ENCODE results near the gene STX18. TPM values are rescaled to one million over a fixed set of nuclear protein-coding genes. Genes with fewer than 3 reads are reported as not detected.

Gene STX18
- 10 to 100 TPM; 23.6 to 36.0 TPM for total RNA-seq
- 10 to 100 TPM; 21.2 to 32.2 TPM for polyA plus RNA-seq
- long read RNA-seq, donor 1, transcript STX18-201 (11 exons, 2,138 nt) = major isoform, 68 of 85 reads
- long read RNA-seq, donor 1, partial matches to known transcripts = 3 of 85 reads
- long read RNA-seq, donor 1, other reads (novel, unspliced or antisense) = 11 of 85 reads
- long read RNA-seq, donor 2, transcript STX18-201 (11 exons, 2,138 nt) = major isoform, 14 of 20 reads
- long read RNA-seq, donor 2, partial matches to known transcripts = 1 of 20 reads
- long read RNA-seq, donor 2, other reads (novel, unspliced or antisense) = 5 of 20 reads

- Histone ChIP-seq H3K27me3 (ENCODE audit: control insufficient read depth in 1 of 2, insufficient read depth in 2 of 2, low read length in 1 of 2) (no peaks in the 10 kb centered on the region), H3K9me3 (ENCODE audit: control insufficient read depth, low read length) (no peaks in the 10 kb centered on the region), H3K4me3 (ENCODE audit: low read length in 2 of 2) (peak within 1 kb of the TSS; percentile 29 to 90), H3K4me1 (ENCODE audit: control insufficient read depth in 1 of 2, insufficient read depth in 2 of 2, low read length in 2 of 2) (no peaks in the 10 kb centered on the region), H3K36me3 (ENCODE audit: control insufficient read depth in 1 of 2, insufficient read depth in 2 of 2, low read length in 1 of 2) (no peaks in the 10 kb centered on the region), H3K27ac (ENCODE audit: low read depth in 1 of 2, low read length in 2 of 2) (peak within 1 kb of the TSS in 1 of 2 donors; percentile 6)
- ATAC-seq (ENCODE audit: low FRiP score) = peak; percentile 98
- 0% methylated on average over 65 to 76 of the region's 76 CpGs for WGBS, 2 donors
- intact Hi-C loops (cut with DNase I) = loop anchor here in 1 of 2 donors (5.0 kb wide), 1 partner anchor 295 kb away; the partner anchor contains the start of gene TMEM128
- peak; percentile 90 to 96 for DNase-seq
Measured at GRCh38 chr4:4541661-4542570, at the start of gene STX18. STX18 (minus strand) TSS chr4:4542048; CDS start chr4:4541964, 84 bp downstream.

GRCh38 chr4:4591071-4591470 lies 49.2 kb upstream of the STX18 start:
- H3K4me3 ChIP-seq (ENCODE audit: low read length in 2 of 2) = no peak overlapping the region
- no peak for DNase-seq
- 75 to 79% methylated on average over 4 of the region's 4 CpGs for WGBS, 2 donors
- H3K27me3 ChIP-seq (ENCODE audit: control insufficient read depth in 1 of 2, insufficient read depth in 2 of 2, low read length in 1 of 2) = no peaks in the 10 kb centered on the region
- H3K36me3 ChIP-seq (ENCODE audit: control insufficient read depth in 1 of 2, insufficient read depth in 2 of 2, low read length in 1 of 2) = no peaks in the 10 kb centered on the region
- intact Hi-C loops (cut with DNase I) = no loop called here
- H3K27ac ChIP-seq (ENCODE audit: low read depth in 1 of 2, low read length in 2 of 2) = no peak overlapping the region
- ATAC-seq (ENCODE audit: low FRiP score) = no peak
- no peaks in the 10 kb centered on the region for H3K4me1 ChIP-seq (ENCODE audit: control insufficient read depth in 1 of 2, insufficient read depth in 2 of 2, low read length in 2 of 2)
- H3K9me3 ChIP-seq (ENCODE audit: control insufficient read depth, low read length) = peaks cover 7% of the 10 kb centered on the region

- H3K4me3 ChIP-seq (ENCODE audit: low read length in 2 of 2) = no peak overlapping the region
- no peak overlapping the region for H3K27ac ChIP-seq (ENCODE audit: low read depth in 1 of 2, low read length in 2 of 2)
- H3K9me3 ChIP-seq (ENCODE audit: control insufficient read depth, low read length) = peaks cover 8% of the 10 kb centered on the region
- H3K36me3 ChIP-seq (ENCODE audit: control insufficient read depth in 1 of 2, insufficient read depth in 2 of 2, low read length in 1 of 2) = no peaks in the 10 kb centered on the region
- intact Hi-C loops (cut with DNase I) = no loop called here
- H3K27me3 ChIP-seq (ENCODE audit: control insufficient read depth in 1 of 2, insufficient read depth in 2 of 2, low read length in 1 of 2) = no peaks in the 10 kb centered on the region
- no peak for DNase-seq
- no peak for ATAC-seq (ENCODE audit: low FRiP score)
- H3K4me1 ChIP-seq (ENCODE audit: control insufficient read depth in 1 of 2, insufficient read depth in 2 of 2, low read length in 2 of 2) = no peaks in the 10 kb centered on the region
- 49 to 54% methylated on average over 7 of the region's 7 CpGs for WGBS, 2 donors
Measured at GRCh38 chr4:4590546-4590945, 48.7 kb upstream of the STX18 start.

DNA sequence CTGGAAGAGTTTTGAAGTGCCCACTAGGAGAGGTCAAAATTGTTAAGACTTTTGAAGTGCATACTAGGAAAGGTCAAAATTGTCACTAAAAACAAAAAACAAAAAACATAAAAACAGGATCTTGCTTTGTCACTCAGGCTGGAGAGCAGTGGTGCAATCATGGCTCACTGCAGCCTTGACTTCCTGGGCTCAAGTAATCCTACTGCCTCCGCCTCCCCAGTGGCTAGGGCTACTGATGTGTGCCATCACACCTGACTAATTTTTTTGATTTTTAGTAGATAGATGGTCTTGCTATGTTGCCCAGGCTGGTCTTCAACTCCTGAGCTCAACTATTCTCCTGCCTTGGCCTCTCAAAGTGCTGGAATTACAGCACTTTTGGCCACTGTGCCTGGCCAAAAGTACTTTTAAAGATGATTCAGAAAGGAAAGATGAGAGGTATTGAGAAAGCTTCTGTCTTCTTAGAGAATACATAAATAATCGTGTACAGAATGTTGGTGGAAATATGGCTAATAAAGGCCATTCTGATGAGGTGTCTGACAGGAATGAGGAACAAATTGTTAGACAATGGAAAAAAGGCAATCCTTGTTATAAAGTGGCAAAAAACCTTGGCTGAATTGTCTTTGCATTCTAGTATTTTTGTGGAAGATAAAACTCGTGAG lies 43.3 kb upstream of the STX18 start:
- peaks cover 3% of the 10 kb centered on the region for H3K9me3 ChIP-seq (ENCODE audit: control insufficient read depth, low read length)
- H3K27me3 ChIP-seq (ENCODE audit: control insufficient read depth in 1 of 2, insufficient read depth in 2 of 2, low read length in 1 of 2) = no peaks in the 10 kb centered on the region
- ATAC-seq (ENCODE audit: low FRiP score) = no peak
- no peak overlapping the region for H3K4me3 ChIP-seq (ENCODE audit: low read length in 2 of 2)
- DNase-seq = no peak
- H3K36me3 ChIP-seq (ENCODE audit: control insufficient read depth in 1 of 2, insufficient read depth in 2 of 2, low read length in 1 of 2) = no peaks in the 10 kb centered on the region
- H3K4me1 ChIP-seq (ENCODE audit: control insufficient read depth in 1 of 2, insufficient read depth in 2 of 2, low read length in 2 of 2) = no peaks in the 10 kb centered on the region
- 82 to 88% methylated on average over 3 of the region's 3 CpGs for WGBS, 2 donors
- intact Hi-C loops (cut with DNase I) = no loop called here
- H3K27ac ChIP-seq (ENCODE audit: low read depth in 1 of 2, low read length in 2 of 2) = no peak overlapping the region

DNA sequence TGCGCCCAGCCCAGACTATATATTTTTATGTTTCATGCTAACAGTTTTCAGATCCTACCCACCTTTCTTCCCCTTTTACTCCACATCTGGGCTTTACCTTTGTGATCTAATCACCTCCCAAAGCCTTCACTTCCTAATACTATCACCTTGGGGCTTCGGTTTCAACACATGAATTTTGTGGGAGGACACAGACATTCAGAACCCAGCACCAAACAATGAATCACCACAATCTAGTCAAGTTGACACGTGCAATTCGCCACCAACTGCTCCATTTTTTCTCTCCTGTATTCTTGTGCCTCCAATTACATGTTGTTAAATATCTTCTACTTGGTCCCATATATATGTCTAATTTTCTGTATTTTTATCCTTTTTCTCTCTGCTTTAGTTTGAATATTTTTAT lies 41.8 kb upstream of the STX18 start:
- Histone ChIP-seq H3K27ac (ENCODE audit: low read depth in 1 of 2, low read length in 2 of 2) (no peak overlapping the region), H3K9me3 (ENCODE audit: control insufficient read depth, low read length) (peaks cover 1% of the 10 kb centered on the region), H3K36me3 (ENCODE audit: control insufficient read depth in 1 of 2, insufficient read depth in 2 of 2, low read length in 1 of 2) (no peaks in the 10 kb centered on the region), H3K4me3 (ENCODE audit: low read length in 2 of 2) (no peak overlapping the region), H3K4me1 (ENCODE audit: control insufficient read depth in 1 of 2, insufficient read depth in 2 of 2, low read length in 2 of 2) (no peaks in the 10 kb centered on the region), H3K27me3 (ENCODE audit: control insufficient read depth in 1 of 2, insufficient read depth in 2 of 2, low read length in 1 of 2) (no peaks in the 10 kb centered on the region)
- DNase-seq = no peak
- WGBS, 2 donors = 95 to 96% methylated on average over 4 of the region's 4 CpGs
- intact Hi-C loops (cut with DNase I) = no loop called here
- no peak for ATAC-seq (ENCODE audit: low FRiP score)

DNA sequence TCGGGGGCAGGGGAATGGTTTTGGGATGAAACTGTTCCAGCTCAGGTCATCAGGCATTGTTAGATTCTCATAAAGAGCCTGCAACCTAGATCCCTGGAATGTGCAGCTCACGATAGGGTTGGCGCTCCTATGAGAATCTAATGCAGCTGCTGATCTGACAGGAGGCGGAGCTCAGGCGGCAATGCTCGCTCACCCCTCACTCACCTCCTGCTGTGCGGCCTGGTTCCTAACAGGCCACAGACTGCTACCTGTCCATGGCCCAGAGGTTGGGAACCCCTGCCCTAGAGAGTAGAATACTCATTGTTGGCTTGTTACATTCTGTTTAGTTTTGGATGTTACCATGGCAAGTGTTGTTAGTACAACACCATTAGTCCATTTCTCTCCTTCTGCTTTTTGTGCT lies 40.8 kb upstream of the STX18 start:
- H3K36me3 ChIP-seq (ENCODE audit: control insufficient read depth in 1 of 2, insufficient read depth in 2 of 2, low read length in 1 of 2) = no peaks in the 10 kb centered on the region
- no peaks in the 10 kb centered on the region for H3K27me3 ChIP-seq (ENCODE audit: control insufficient read depth in 1 of 2, insufficient read depth in 2 of 2, low read length in 1 of 2)
- H3K4me1 ChIP-seq (ENCODE audit: control insufficient read depth in 1 of 2, insufficient read depth in 2 of 2, low read length in 2 of 2) = no peaks in the 10 kb centered on the region
- intact Hi-C loops (cut with DNase I) = no loop called here
- ATAC-seq (ENCODE audit: low FRiP score) (no peak), DNase-seq (no peak)
- no peak overlapping the region for H3K4me3 ChIP-seq (ENCODE audit: low read length in 2 of 2)
- 94 to 95% methylated on average over 7 of the region's 7 CpGs for WGBS, 2 donors
- peaks cover 1% of the 10 kb centered on the region for H3K9me3 ChIP-seq (ENCODE audit: control insufficient read depth, low read length)
- H3K27ac ChIP-seq (ENCODE audit: low read depth in 1 of 2, low read length in 2 of 2) = no peak overlapping the region

DNA sequence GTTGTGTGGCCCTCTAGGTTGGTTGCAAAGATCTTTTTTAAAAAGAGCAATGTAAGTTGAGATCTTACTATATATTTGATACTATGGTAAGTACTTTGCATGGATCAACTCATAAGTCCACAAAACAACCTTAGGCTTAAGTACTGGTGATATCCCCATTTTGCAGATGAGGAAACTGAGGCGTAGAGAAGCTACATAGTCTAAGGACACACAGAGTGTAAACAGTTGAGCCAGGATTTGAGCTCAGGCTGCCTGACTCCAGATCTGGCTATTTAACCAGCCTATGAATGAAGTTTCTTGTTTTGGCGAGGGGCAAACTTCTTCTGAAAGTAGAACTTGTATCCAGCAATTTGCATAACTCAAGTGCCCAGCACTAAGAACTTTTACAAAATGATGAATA lies 38.6 kb upstream of the STX18 start:
- intact Hi-C loops (cut with DNase I) = no loop called here
- ATAC-seq (ENCODE audit: low FRiP score) = no peak
- H3K27me3 ChIP-seq (ENCODE audit: control insufficient read depth in 1 of 2, insufficient read depth in 2 of 2, low read length in 1 of 2) = no peaks in the 10 kb centered on the region
- H3K27ac ChIP-seq (ENCODE audit: low read depth in 1 of 2, low read length in 2 of 2) = no peak overlapping the region
- H3K4me1 ChIP-seq (ENCODE audit: control insufficient read depth in 1 of 2, insufficient read depth in 2 of 2, low read length in 2 of 2) = no peaks in the 10 kb centered on the region
- no peak for DNase-seq
- no peaks in the 10 kb centered on the region for H3K36me3 ChIP-seq (ENCODE audit: control insufficient read depth in 1 of 2, insufficient read depth in 2 of 2, low read length in 1 of 2)
- 92 to 95% methylated on average over 2 of the region's 2 CpGs for WGBS, 2 donors
- H3K4me3 ChIP-seq (ENCODE audit: low read length in 2 of 2) = no peak overlapping the region
- no peaks in the 10 kb centered on the region for H3K9me3 ChIP-seq (ENCODE audit: control insufficient read depth, low read length)

- intact Hi-C loops (cut with DNase I) = no loop called here
- Histone ChIP-seq H3K4me1 (ENCODE audit: control insufficient read depth in 1 of 2, insufficient read depth in 2 of 2, low read length in 2 of 2) (no peaks in the 10 kb centered on the region), H3K36me3 (ENCODE audit: control insufficient read depth in 1 of 2, insufficient read depth in 2 of 2, low read length in 1 of 2) (no peaks in the 10 kb centered on the region), H3K27ac (ENCODE audit: low read depth in 1 of 2, low read length in 2 of 2) (no peak overlapping the region), H3K9me3 (ENCODE audit: control insufficient read depth, low read length) (no peaks in the 10 kb centered on the region), H3K27me3 (ENCODE audit: control insufficient read depth in 1 of 2, insufficient read depth in 2 of 2, low read length in 1 of 2) (no peaks in the 10 kb centered on the region), H3K4me3 (ENCODE audit: low read length in 2 of 2) (no peak overlapping the region)
- DNase-seq = no peak
- WGBS, 2 donors = 55 to 71% methylated on average over 5 of the region's 5 CpGs
- ATAC-seq (ENCODE audit: low FRiP score) = no peak
Measured at GRCh38 chr4:4578981-4579380, 37.1 kb upstream of the STX18 start.

Data from aorta (tissue), 5 donors.